GM12891 (cell line): ENCODE results near the gene BABAM2.
A peak's percentile ranks its signal among the peaks of the same experiment; 100 is the strongest.

Experiments
- DNase-seq: peaks from one replicate; pipeline ENCODE4 v3.0.0; 2011; ENCODE audit warnings: low spot score; ENCODE audit not compliant: insufficient read length
- FAIRE-seq: peaks from 2 replicates; lab custom pipeline; 2011; peaks lifted over from hg19 to GRCh38; lab: Jason Lieb, UNC
- PAX5 ChIP-seq: IDR thresholded peaks from 2 replicates; pipeline ENCODE4 v1.6.1; 2011; ENCODE audit warnings: low read length, moderate library complexity, mild to moderate bottlenecking; ENCODE audit not compliant: insufficient read depth, severe bottlenecking
- POU2F2 ChIP-seq: IDR thresholded peaks from 2 replicates; pipeline ENCODE4 v1.6.1; 2011; ENCODE audit warnings: low read depth, mild to moderate bottlenecking, control low read depth, low read length, moderate library complexity
- TAF1 ChIP-seq: IDR thresholded peaks from 2 replicates; pipeline ENCODE4 v1.6.1; 2011; ENCODE audit warnings: low read depth, low read length, control low read depth

The BABAM2 gene

GRCh38 chr2:28382755-28383154 is 492.2 kb downstream of the BABAM2 start:
- no peak for FAIRE-seq
- TF ChIP-seq PAX5 (no peak), TAF1 (no peak)

GRCh38 chr2:28387082-28387960 is 496.8 kb downstream of the BABAM2 start:
- no peak for FAIRE-seq
- DNase-seq = no peak
- TF ChIP-seq PAX5 = no peak
- 0 out of 2 replicates have a peak, but pooled peaks have one; percentile 16 for TF ChIP-seq POU2F2

More at GRCh38 chr2:28382755-28383154, 492.2 kb downstream of the BABAM2 start:
- DNase-seq = no peak
